Astrocyte of the spinal cord (primary cell): ENCODE measurements around the gene WWOX.

ENCODE experiments used
- DNase-seq: peaks from one replicate; pipeline ENCODE4 v3.0.0; 2011; ENCODE audit warnings: low read depth, low spot score
- H3K4me3 ChIP-seq: 2 replicates; pipeline ENCODE4 v1.5.1; 2011; ENCODE audit warnings: low read depth, mild to moderate bottlenecking, low read length, moderate library complexity
- CTCF ChIP-seq: IDR thresholded peaks from 2 replicates; pipeline ENCODE4 v1.5.1; 2012; ENCODE audit warnings: low read depth, mild to moderate bottlenecking, low read length, inconsistent platforms
- in situ Hi-C: cut with HindIII; loops from 2 replicates; pipeline ENCODE4 v1.10.0; 2017; ENCODE audit warnings: low sequenced_read_pairs

Gene WWOX

GRCh38 chr16:79206889-79207288, 1107.4 kb downstream of the WWOX start:
- no peak overlapping the region for H3K4me3 ChIP-seq
- no peak for TF ChIP-seq CTCF
- in situ Hi-C loops = no loop called here
- DNase-seq = no peak

- TF ChIP-seq CTCF = no peak
- DNase-seq = no peak
- in situ Hi-C loops = no loop called here
- H3K4me3 ChIP-seq = no peak overlapping the region
Observed at GRCh38 chr16:79209308-79209707, 1109.9 kb downstream of the WWOX start.

GRCh38 chr16:79210607-79211006, 1111.2 kb downstream of the WWOX start:
- no peak for DNase-seq

GRCh38 chr16:79211586-79211985, 1112.1 kb downstream of the WWOX start:
- DNase-seq = no peak
- TF ChIP-seq CTCF = no peak
- in situ Hi-C loops = no loop called here
- no peak overlapping the region for H3K4me3 ChIP-seq

More at GRCh38 chr16:79210607-79211006, 1111.2 kb downstream of the WWOX start:
- H3K4me3 ChIP-seq = no peak overlapping the region
- no peak for TF ChIP-seq CTCF
- in situ Hi-C loops = no loop called here

- in situ Hi-C loops = no loop called here
- no peak for DNase-seq
- H3K4me3 ChIP-seq = no peak overlapping the region
- TF ChIP-seq CTCF = no peak
Observed at GRCh38 chr16:79212114-79212791, 1112.8 kb downstream of the WWOX start.

GRCh38 chr16:79213214-79213613, 1113.8 kb downstream of the WWOX start:
- TF ChIP-seq CTCF = no peak
- in situ Hi-C loops = no loop called here
- no peak overlapping the region for H3K4me3 ChIP-seq
- DNase-seq = no peak
